ENCODE data around the gene ZC3H7A. TPM values are rescaled to one million over a fixed set of nuclear protein-coding genes. Genes with fewer than 3 reads are reported as not detected.

The ZC3H7A gene
- total and polyA plus RNA-seq, 9 of the 15 experiments (the other 6 are each of a cell fraction or from before 2014, with no cell fraction given), result 19.8 to 49.1 (median 28.2) TPM

DNA sequence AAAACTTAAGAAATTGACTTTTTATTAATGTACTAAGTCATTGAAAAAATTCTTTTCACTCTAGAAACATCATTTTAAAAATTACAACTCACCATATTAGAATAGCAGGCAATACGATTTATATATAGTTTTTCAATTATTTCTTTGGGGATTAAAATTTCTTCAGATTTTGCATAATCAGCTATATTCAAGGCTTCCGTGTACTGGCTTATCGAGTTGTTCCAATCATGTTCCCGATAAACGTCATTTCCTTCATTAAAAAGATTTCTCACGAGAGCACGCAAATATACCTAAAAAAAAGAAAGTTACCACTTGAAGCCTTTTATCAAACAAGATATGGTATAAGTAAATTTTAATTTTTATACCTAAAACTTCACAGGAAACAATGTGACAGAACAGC, 18.0 kb downstream of the ZC3H7A start:
- peaks cover 4 to 19% of the 10 kb centered on the region in 2 experiments for H3K4me1 ChIP-seq (replicated peaks in 1 of 2; ENCODE audit: control insufficient read depth in 2 of 2, insufficient read depth in 2 of 2, low read length in 2 of 2)
- POLR2A ChIA-PET, result interaction anchor here (1.0 kb wide), 1 partner anchor 14 kb away, joined by 3 read pairs; no protein-coding TSS in a partner anchor
- 99% methylated on average over 7 of the region's 7 CpGs for WGBS (ENCODE audit: insufficient coverage, low coverage, missing lambda C conversion rate)
- ATAC-seq (no peak), DNase-seq (ENCODE audit: extremely low read depth in 1 of 4, low spot score in 3 of 4) (no peak), FAIRE-seq (no peak)
- no peaks in the 10 kb centered on the region for H3K9me3 ChIP-seq (replicated peaks; ENCODE audit: control insufficient read depth, insufficient read depth, low read depth, low read length)
- CTCF ChIA-PET (ENCODE audit: low intra/inter-chr PET ratio), result no interaction called here
- no TSS peak for BruUV-seq (replicated peaks)
- H3K9ac ChIP-seq (ENCODE audit: insufficient read depth in 1 of 2, low read depth in 2 of 2, low read length in 2 of 2), result no peak overlapping the region
- H3K27ac ChIP-seq (ENCODE audit: extremely low read depth, low read depth, low read length), result no peak overlapping the region
- H3K27me3 ChIP-seq (ENCODE audit: control insufficient read depth in 2 of 2, insufficient read depth in 2 of 2, low read length in 2 of 2), result no peaks in the 10 kb centered on the region
- H2AFZ ChIP-seq (ENCODE audit: low read depth, low read length), result no peak overlapping the region
- intact Hi-C loops (cut with micrococcal nuclease) (no loop called here), in situ Hi-C loops (cut with MboI) (no loop called here)
- no peaks in the 10 kb centered on the region for H3K9me1 ChIP-seq (ENCODE audit: control insufficient read depth, insufficient read depth, low read length)
- H3K4me3 ChIP-seq, result no peak overlapping the region
- no peak overlapping the region for H3K4me2 ChIP-seq (ENCODE audit: insufficient read depth, low read length)
- peaks cover 37% of the 10 kb centered on the region for H3K79me2 ChIP-seq (ENCODE audit: control insufficient read depth, insufficient read depth, low read length)
- TF ChIP-seq MAFF (IDR thresholded peaks at IDR 0.05; ENCODE audit: low read length) (peak; percentile 76), C11orf30 (IDR thresholded peaks at IDR 0.05; ENCODE audit: low read depth) (peak; percentile 79), ZNF232 (CRISPR knock-in tag; IDR thresholded peaks at IDR 0.05) (no peak), RBM15 (IDR thresholded peaks at IDR 0.05; ENCODE audit: insufficient read depth, low read length) (no peak), SUPT5H (IDR thresholded peaks at IDR 0.05) (no peak), MAFK (IDR thresholded peaks at IDR 0.05; ENCODE audit: low read length) (peak; percentile 72; the same call in 1 of the 2 replicates), ZNF316 (IDR thresholded peaks at IDR 0.05) (peak; percentile 88), MAFG (tag; conservative IDR thresholded peaks at IDR 0.05) (peak; percentile 61)
- TF ChIP-seq, protein P1, sequence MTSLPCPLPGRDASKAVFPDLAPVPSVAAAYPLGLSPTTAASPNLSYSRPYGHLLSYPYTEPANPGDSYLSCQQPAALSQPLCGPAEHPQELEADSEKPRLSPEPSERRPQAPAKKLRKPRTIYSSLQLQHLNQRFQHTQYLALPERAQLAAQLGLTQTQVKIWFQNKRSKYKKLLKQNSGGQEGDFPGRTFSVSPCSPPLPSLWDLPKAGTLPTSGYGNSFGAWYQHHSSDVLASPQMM (CRISPR knock-in tag; IDR thresholded peaks at IDR 0.05), result no peak
- TF ChIP-seq, protein P2, sequence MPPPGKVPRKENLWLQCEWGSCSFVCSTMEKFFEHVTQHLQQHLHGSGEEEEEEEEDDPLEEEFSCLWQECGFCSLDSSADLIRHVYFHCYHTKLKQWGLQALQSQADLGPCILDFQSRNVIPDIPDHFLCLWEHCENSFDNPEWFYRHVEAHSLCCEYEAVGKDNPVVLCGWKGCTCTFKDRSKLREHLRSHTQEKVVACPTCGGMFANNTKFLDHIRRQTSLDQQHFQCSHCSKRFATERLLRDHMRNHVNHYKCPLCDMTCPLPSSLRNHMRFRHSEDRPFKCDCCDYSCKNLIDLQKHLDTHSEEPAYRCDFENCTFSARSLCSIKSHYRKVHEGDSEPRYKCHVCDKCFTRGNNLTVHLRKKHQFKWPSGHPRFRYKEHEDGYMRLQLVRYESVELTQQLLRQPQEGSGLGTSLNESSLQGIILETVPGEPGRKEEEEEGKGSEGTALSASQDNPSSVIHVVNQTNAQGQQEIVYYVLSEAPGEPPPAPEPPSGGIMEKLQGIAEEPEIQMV (tag; conservative IDR thresholded peaks at IDR 0.05; ENCODE audit: low read depth), result no peak
- H3K36me3 ChIP-seq (ENCODE audit: control insufficient read depth, insufficient read depth, low read length), result peaks cover 72% of the 10 kb centered on the region
- peaks cover 5% of the 10 kb centered on the region; the same call in 1 of the 2 replicates for H4K20me1 ChIP-seq (replicated peaks; ENCODE audit: control insufficient read depth, insufficient read depth, low read length)
